Hematopoietic multipotent progenitor cell treated with erythropoietin and hydrocortisone succinate and interleukin-3 and kit ligand, for 17 days (in vitro differentiated cells): ENCODE measurements around the gene STK36.

Experiments
- DNase-seq: peaks from one replicate; pipeline ENCODE4 v3.0.0-alpha.2; 2015; ENCODE audit warnings: low spot score

The STK36 gene

GRCh38 chr2:218720048-218721041 is 48.5 kb downstream of the STK36 start:
- no peak for DNase-seq

- no peak for DNase-seq
Observed at GRCh38 chr2:218721488-218721887, 49.6 kb downstream of the STK36 start.

- DNase-seq: peak; percentile 52
Observed at GRCh38 chr2:218721934-218722333, 50.0 kb downstream of the STK36 start.

- no peak for DNase-seq
Observed at GRCh38 chr2:218722419-218722818, 50.5 kb downstream of the STK36 start.

- peak; percentile 36 for DNase-seq
Observed at GRCh38 chr2:218722876-218723785, 51.2 kb downstream of the STK36 start.

GRCh38 chr2:218726004-218726574 is 54.2 kb downstream of the STK36 start:
- no peak for DNase-seq

GRCh38 chr2:218727502-218728165 is 55.7 kb downstream of the STK36 start:
- DNase-seq: peak; percentile 30

GRCh38 chr2:218729640-218730039 is 57.8 kb downstream of the STK36 start:
- DNase-seq: no peak

- DNase-seq: no peak
Observed at GRCh38 chr2:218732052-218732760, 60.3 kb downstream of the STK36 start.

GRCh38 chr2:218732761-218733158 is 60.9 kb downstream of the STK36 start:
- DNase-seq: no peak

- DNase-seq: no peak
Observed at GRCh38 chr2:218733171-218734021, 61.5 kb downstream of the STK36 start.

GRCh38 chr2:218734190-218734975 is 62.5 kb downstream of the STK36 start:
- DNase-seq: no peak

GRCh38 chr2:218736531-218736930 is 64.6 kb downstream of the STK36 start:
- DNase-seq: no peak

- no peak for DNase-seq
Observed at GRCh38 chr2:218743068-218743467, 71.2 kb downstream of the STK36 start.

GRCh38 chr2:218744615-218745014 is 72.7 kb downstream of the STK36 start:
- DNase-seq: no peak

- no peak for DNase-seq
Observed at GRCh38 chr2:218745160-218745558, 73.3 kb downstream of the STK36 start.

GRCh38 chr2:218745559-218746469 is 73.9 kb downstream of the STK36 start:
- no peak for DNase-seq

- no peak for DNase-seq
Observed at GRCh38 chr2:218746470-218746795, 74.5 kb downstream of the STK36 start.
